Keratinocyte (primary cell): ENCODE data around the gene DOK5. TPM values are rescaled to one million over a fixed set of nuclear protein-coding genes. Genes with fewer than 3 reads are reported as not detected.

Experiments
- DNase-seq: peaks from one replicate; pipeline ENCODE4 v3.0.0-alpha.2; 2011; ENCODE audit warnings: low read depth, missing footprints, low spot score
- FAIRE-seq: peaks from 2 replicates; lab custom pipeline; 2011; peaks lifted over from hg19 to GRCh38; lab: Jason Lieb, UNC
- H2AFZ ChIP-seq: 2 replicates; pipeline ENCODE4 v1.6.0; 2012; ENCODE audit warnings: low read length, control low read depth, inconsistent platforms; ENCODE audit not compliant: control insufficient read depth
- H3K27ac ChIP-seq: 2 replicates; pipeline ENCODE4 v1.5.1; 2011; ENCODE audit warnings: low read length; ENCODE audit not compliant: control insufficient read depth, insufficient read depth
- H3K27me3 ChIP-seq: 3 replicates; pipeline ENCODE4 v1.6.0; 2011; ENCODE audit warnings: low read length; ENCODE audit not compliant: control insufficient read depth, insufficient read depth; ENCODE audit errors: extremely low read depth
- H3K36me3 ChIP-seq, 2 experiments: 2 replicates in 1 of 2; 3 replicates in 1 of 2; pipeline ENCODE4 v1.5.1; 2011; ENCODE audit warnings: low read length in 2 of 2, mild to moderate bottlenecking in 1 of 2; ENCODE audit not compliant: control insufficient read depth in 2 of 2, insufficient read depth in 2 of 2; ENCODE audit errors: extremely low read depth in 1 of 2
- H3K4me1 ChIP-seq: 3 replicates; pipeline ENCODE4 v1.5.1; 2011; ENCODE audit warnings: low read length; ENCODE audit not compliant: control insufficient read depth, insufficient read depth; ENCODE audit errors: extremely low read depth
- H3K4me2 ChIP-seq: 3 replicates; pipeline ENCODE4 v1.6.0; 2011; ENCODE audit warnings: low read depth, low read length; ENCODE audit not compliant: control insufficient read depth, insufficient read depth; ENCODE audit errors: extremely low read depth
- H3K4me3 ChIP-seq, 3 experiments: fragments of 200-600 bp in 1 of 3; sonication (generic) in 1 of 3; 2 replicates in 2 of 3; 3 replicates in 1 of 3; pipeline ENCODE4 v1.5.1; 2011 to 2016; ENCODE audit warnings: low read length in 3 of 3, mild to moderate bottlenecking in 3 of 3, control low read depth in 2 of 3, inconsistent platforms in 1 of 3, low read depth in 1 of 3, mixed read lengths in 1 of 3, mixed run types in 1 of 3, moderate library complexity in 1 of 3; ENCODE audit not compliant: control insufficient read depth in 2 of 3, insufficient read depth in 2 of 3; ENCODE audit errors: extremely low read depth in 1 of 3
- H3K79me2 ChIP-seq: 2 replicates; pipeline ENCODE4 v1.6.0; 2012; ENCODE audit warnings: low read length; ENCODE audit not compliant: control insufficient read depth, insufficient read depth
- H3K9ac ChIP-seq: 3 replicates; pipeline ENCODE4 v1.6.0; 2011; ENCODE audit warnings: low read length; ENCODE audit not compliant: control insufficient read depth, insufficient read depth; ENCODE audit errors: extremely low read depth
- H3K9me1 ChIP-seq: 3 replicates; pipeline ENCODE4 v1.6.0; 2011; ENCODE audit warnings: low read length; ENCODE audit not compliant: control insufficient read depth, insufficient read depth; ENCODE audit errors: extremely low read depth
- H3K9me3 ChIP-seq: 2 replicates; pipeline ENCODE4 v1.5.1; 2012; ENCODE audit warnings: low read depth, low read length; ENCODE audit not compliant: control insufficient read depth
- H4K20me1 ChIP-seq: 3 replicates; pipeline ENCODE4 v1.6.0; 2011; ENCODE audit warnings: low read length; ENCODE audit not compliant: control insufficient read depth, insufficient read depth; ENCODE audit errors: extremely low read depth
- CTCF ChIP-seq, 3 experiments: IDR thresholded peaks in 1 of 3; conservative IDR thresholded peaks in 1 of 3; optimal IDR thresholded peaks in 1 of 3; 2 replicates in 2 of 3; 3 replicates in 1 of 3; pipeline versions ENCODE3 to v1.5.1; 2011; ENCODE audit warnings: low read length in 3 of 3, mild to moderate bottlenecking in 3 of 3, moderate library complexity in 2 of 3, control low read depth in 1 of 3, inconsistent platforms in 1 of 3; ENCODE audit not compliant: insufficient read depth in 2 of 3; ENCODE audit errors: extremely low read depth in 1 of 3
- EZH2 ChIP-seq: IDR thresholded peaks from one replicate; pipeline ENCODE4 v1.6.1; 2012; ENCODE audit warnings: inconsistent platforms, mild to moderate bottlenecking, low read length, moderate library complexity
- dilution Hi-C: fragments of 300-500 bp; cut with MboI; formaldehyde crosslinking; loops from one replicate; pipeline ENCODE4 v1.7.0; 2020; ENCODE audit warnings: low sequenced_read_pairs; ENCODE audit not compliant: extremely low pct_ligation_motif_present
- polyA plus RNA-seq, 5 experiments: library from polyadenylated mRNA; depleted of rRNA in 3 of 5; stranded (reverse) in 3 of 5; stranded (forward) in 1 of 5; unstranded in 1 of 5; fragments of >200 nt; gene quantifications; 1 replicate in 1 of 5; 2 replicates in 3 of 5; 3 replicates in 1 of 5; pipeline versions ENCODE4 v1.2.1 to v1.2.3, GENCODE V29; 2011 to 2012; ENCODE audit warnings: missing spikeins in 2 of 5, low read depth in 1 of 5, low replicate concordance in 1 of 5

DOK5 gene
- polyA plus RNA-seq, 1 donor (not counting 4 experiments of a cell fraction or from before 2014, with no cell fraction given) = not detected

- no peaks in the 10 kb centered on the region for H3K4me1 ChIP-seq
- no peak overlapping the region for H3K4me3 ChIP-seq
- H3K4me2 ChIP-seq = no peak overlapping the region
- H4K20me1 ChIP-seq = no peaks in the 10 kb centered on the region
- H3K27me3 ChIP-seq = no peaks in the 10 kb centered on the region
- H3K9me1 ChIP-seq = no peaks in the 10 kb centered on the region
- H3K36me3 ChIP-seq = no peaks in the 10 kb centered on the region
- dilution Hi-C loops = no loop called here
- no peak overlapping the region for H3K27ac ChIP-seq
- H3K9ac ChIP-seq = no peak overlapping the region
- TF ChIP-seq CTCF (optimal IDR thresholded peaks at IDR 0.05 in 1 of 3, IDR thresholded peaks at IDR 0.05 in 1 of 3, conservative IDR thresholded peaks at IDR 0.05 in 1 of 3; ENCODE audit: extremely low read depth in 1 of 3, insufficient read depth in 2 of 3, low read length in 3 of 3) = no peak
- no peak for TF ChIP-seq EZH2
- DNase-seq = no peak
- no peaks in the 10 kb centered on the region for H3K79me2 ChIP-seq
- H3K9me3 ChIP-seq = no peaks in the 10 kb centered on the region
- FAIRE-seq = no peak
- no peak overlapping the region for H2AFZ ChIP-seq
Measured at GRCh38 chr20:54535746-54536145, 60.4 kb downstream of the DOK5 start.

- H3K4me3 ChIP-seq = no peak overlapping the region
- TF ChIP-seq CTCF (optimal IDR thresholded peaks at IDR 0.05 in 1 of 3, IDR thresholded peaks at IDR 0.05 in 1 of 3, conservative IDR thresholded peaks at IDR 0.05 in 1 of 3; ENCODE audit: extremely low read depth in 1 of 3, insufficient read depth in 2 of 3, low read length in 3 of 3) = no peak
- no peak for TF ChIP-seq EZH2
- H3K27me3 ChIP-seq = no peaks in the 10 kb centered on the region
- no peaks in the 10 kb centered on the region for H3K9me1 ChIP-seq
- no peak overlapping the region for H3K9ac ChIP-seq
- DNase-seq (no peak), FAIRE-seq (no peak)
- no peaks in the 10 kb centered on the region for H4K20me1 ChIP-seq
- dilution Hi-C loops = no loop called here
- H3K4me2 ChIP-seq = no peak overlapping the region
- H3K4me1 ChIP-seq = no peaks in the 10 kb centered on the region
- H3K79me2 ChIP-seq = no peaks in the 10 kb centered on the region
- no peaks in the 10 kb centered on the region for H3K36me3 ChIP-seq
- H3K9me3 ChIP-seq = no peaks in the 10 kb centered on the region
- H3K27ac ChIP-seq = no peak overlapping the region
- no peak overlapping the region for H2AFZ ChIP-seq
Measured at GRCh38 chr20:54539521-54540046, 64.2 kb downstream of the DOK5 start.
